CD14-positive monocyte (primary cell): ENCODE measurements around the gene NOPCHAP1. TPM values are rescaled to one million over a fixed set of nuclear protein-coding genes. Genes with fewer than 3 reads are reported as not detected.
A peak's percentile ranks its signal among the peaks of the same experiment; 100 is the strongest.

Source experiments
- DNase-seq, 3 donors: peaks; one replicate each; pipeline ENCODE4 v3.0.0-alpha.2; 2011 to 2022
- H2AFZ ChIP-seq: 2 replicates; pipeline ENCODE4 v1.6.0; 2012; ENCODE audit warnings: mild to moderate bottlenecking, low read depth, low read length, inconsistent platforms; ENCODE audit not compliant: insufficient read depth, poor library complexity, severe bottlenecking
- H3K27ac ChIP-seq, 2 donors: 1 replicate in 1 of 2; 2 replicates in 1 of 2; pipeline ENCODE4 v1.5.1; 2012 to 2013; ENCODE audit warnings: low read length in 2 of 2, control low read depth in 1 of 2, inconsistent platforms in 1 of 2, low read depth in 1 of 2, mild to moderate bottlenecking in 1 of 2
- H3K27me3 ChIP-seq, 2 donors: one replicate each; pipeline versions ENCODE4 v1.6.0 to v1.6.1; 2011 to 2013; ENCODE audit warnings: low read length in 2 of 2; ENCODE audit not compliant: control insufficient read depth in 2 of 2, insufficient read depth in 2 of 2
- H3K36me3 ChIP-seq, 2 donors: replicated peaks in 1 of 2; 1 replicate in 1 of 2; 2 replicates in 1 of 2; pipeline versions ENCODE4 v1.5.1 to v1.6.1; 2012 to 2013; ENCODE audit warnings: low read length in 2 of 2, control low read depth in 1 of 2, inconsistent platforms in 1 of 2, mild to moderate bottlenecking in 1 of 2; ENCODE audit not compliant: insufficient read depth in 2 of 2, control insufficient read depth in 1 of 2
- H3K4me1 ChIP-seq, 2 donors: 1 replicate in 1 of 2; 2 replicates in 1 of 2; pipeline versions ENCODE4 v1.5.1 to v1.6.1; 2012 to 2013; ENCODE audit warnings: low read length in 2 of 2, control low read depth in 1 of 2, inconsistent platforms in 1 of 2, mild to moderate bottlenecking in 1 of 2, moderate library complexity in 1 of 2; ENCODE audit not compliant: insufficient read depth in 2 of 2, control insufficient read depth in 1 of 2
- H3K4me2 ChIP-seq: replicated peaks from 2 replicates; pipeline ENCODE3; 2012; ENCODE audit warnings: low read length, moderate library complexity, mild to moderate bottlenecking; ENCODE audit not compliant: poor library complexity, severe bottlenecking; ENCODE audit errors: extremely low read depth
- H3K4me3 ChIP-seq, 3 experiments: fragments of 200-600 bp in 1 of 3; sonication (generic) in 1 of 3; replicated peaks in 1 of 3; 1 replicate in 2 of 3; 2 replicates in 1 of 3; pipeline ENCODE4 v1.5.1; 2011 to 2013; ENCODE audit warnings: low read length in 3 of 3, mild to moderate bottlenecking in 3 of 3, control low read depth in 2 of 3, low read depth in 2 of 3, inconsistent platforms in 1 of 3, moderate library complexity in 1 of 3
- H3K79me2 ChIP-seq: 2 replicates; pipeline ENCODE4 v1.6.0; 2012; ENCODE audit warnings: mild to moderate bottlenecking, control low read depth, inconsistent platforms, low read length, moderate library complexity; ENCODE audit not compliant: insufficient read depth
- H3K9ac ChIP-seq: 2 replicates; pipeline ENCODE4 v1.6.0; 2017; ENCODE audit warnings: low read length, mild to moderate bottlenecking; ENCODE audit not compliant: insufficient read depth, poor library complexity, severe bottlenecking
- H3K9me3 ChIP-seq, 2 donors: replicated peaks in 1 of 2; 1 replicate in 1 of 2; 2 replicates in 1 of 2; pipeline versions ENCODE4 v1.5.1 to v1.6.1; 2012 to 2013; ENCODE audit warnings: low read length in 2 of 2, control low read depth in 1 of 2; ENCODE audit not compliant: control insufficient read depth in 1 of 2, insufficient read depth in 1 of 2
- H4K20me1 ChIP-seq: 2 replicates; pipeline ENCODE4 v1.6.0; 2012; ENCODE audit warnings: mild to moderate bottlenecking, low read length, control low read depth, moderate library complexity; ENCODE audit not compliant: insufficient read depth
- H3K27ac Mint-ChIP-seq, 7 donors: one replicate each; pipeline ENCODE4 v1.8.0; 2020; ENCODE audit warnings: mild to moderate bottlenecking in 7 of 7, mixed read lengths in 7 of 7, moderate library complexity in 6 of 7, inconsistent platforms in 2 of 7
- H3K27me3 Mint-ChIP-seq, 3 donors: one replicate each; pipeline ENCODE4 v1.8.0; 2021 to 2022; ENCODE audit warnings: low read depth in 3 of 3, mild to moderate bottlenecking in 3 of 3, mixed read lengths in 3 of 3, moderate library complexity in 3 of 3, inconsistent platforms in 1 of 3
- H3K36me3 Mint-ChIP-seq, 2 donors: one replicate each; pipeline ENCODE4 v1.8.0; 2020; ENCODE audit warnings: mixed read lengths in 2 of 2, inconsistent platforms in 1 of 2, mild to moderate bottlenecking in 1 of 2
- H3K4me1 Mint-ChIP-seq: one replicate; pipeline ENCODE4 v1.8.0; 2020; ENCODE audit warnings: mild to moderate bottlenecking, mixed read lengths
- H3K4me3 Mint-ChIP-seq, 2 donors: one replicate each; pipeline ENCODE4 v1.8.0; 2020; ENCODE audit warnings: mild to moderate bottlenecking in 2 of 2, mixed read lengths in 2 of 2, moderate library complexity in 1 of 2
- H3K9me3 Mint-ChIP-seq, 7 donors: one replicate each; pipeline ENCODE4 v1.8.0; 2020 to 2022; ENCODE audit warnings: mixed read lengths in 7 of 7, mild to moderate bottlenecking in 6 of 7, moderate library complexity in 6 of 7, inconsistent platforms in 2 of 7
- WGBS: methylation state at CpG from one replicate; pipeline ENCODE4 v1.1.5; 2013; ENCODE audit warnings: missing lambda C conversion rate; ENCODE audit not compliant: insufficient coverage; 5-methylcytosine and 5-hydroxymethylcytosine counted together
- intact Hi-C, 2 donors: fragments of 100-400 bp; cut with micrococcal nuclease; formaldehyde crosslinking; loops; one replicate each; pipeline versions ENCODE4 v1.15.0 to v1.15.1; 2023
- polyA plus RNA-seq, 3 donors: library from polyadenylated mRNA; depleted of rRNA in 1 of 3; unstranded in 2 of 3; stranded (reverse) in 1 of 3; fragments of 300-500 nt in 2 of 3; fragments of >200 nt in 1 of 3; fragmentation: Illumina TruSeq in 2 of 3; gene quantifications; 1 replicate in 2 of 3; 2 replicates in 1 of 3; pipeline ENCODE4 v1.2.3, GENCODE V29; 2012 to 2021
- TF ChIP-seq, protein P1 (sequence below): fragments of 200-600 bp; IDR thresholded peaks from one replicate; pipeline ENCODE4 v1.8.0; 2022; ENCODE audit warnings: antibody characterized with exemption, mild to moderate bottlenecking

NOPCHAP1 gene
- polyA plus RNA-seq, 3 donors: 2.6 to 14.0 (median 12.0) TPM

DNA sequence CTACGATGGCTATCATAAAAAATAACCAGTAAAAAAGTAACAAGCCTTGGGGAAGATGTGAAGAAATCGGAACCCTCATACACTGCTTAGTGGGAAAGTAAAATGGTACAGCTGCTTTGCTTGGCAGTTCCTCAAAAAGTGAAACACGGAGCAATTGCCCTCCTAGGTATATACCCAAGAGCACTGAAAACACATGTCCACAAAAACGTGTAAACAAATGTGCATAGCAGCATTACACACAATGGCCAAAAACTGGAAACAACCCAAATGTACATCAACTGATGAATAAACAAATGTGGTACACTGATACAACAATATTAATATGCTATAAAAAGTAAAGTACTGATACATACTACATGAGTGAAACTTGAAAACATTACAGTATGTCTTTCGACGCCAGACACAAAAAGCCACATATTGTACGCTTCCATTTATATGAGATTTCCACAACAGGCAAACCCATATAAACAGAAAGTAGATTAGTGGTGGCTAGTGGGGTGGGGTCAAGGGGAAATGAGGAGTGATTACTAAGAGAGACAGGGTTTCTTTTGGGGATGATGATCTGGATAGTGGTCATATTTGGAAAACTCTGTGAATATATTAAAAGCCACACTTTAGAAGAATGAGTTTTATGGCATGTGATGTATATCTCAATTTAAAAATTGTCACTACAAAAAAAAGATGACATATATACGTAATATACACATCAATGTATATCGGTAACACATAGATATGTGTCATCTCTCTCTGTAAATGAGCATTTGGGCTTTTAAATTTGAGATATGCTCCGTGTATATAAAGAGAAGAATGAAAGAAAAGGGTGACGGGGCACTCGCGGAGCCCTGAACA is 29.0 kb upstream of the NOPCHAP1 start:
- Histone ChIP-seq H2AFZ (peak overlapping the region; percentile 86), H3K9me3 (no peaks in the 10 kb centered on the region), H3K9ac (peak overlapping the region; percentile 68), H3K4me1 (peaks cover 10 to 26% of the 10 kb centered on the region in 2 donors), H3K27ac (no peak overlapping the region), H3K4me3 (peak overlapping the region; percentile 33 to 84 (median 79)), H3K4me2 (peak overlapping the region; percentile 95), H3K27me3 (peaks cover 23 to 48% of the 10 kb centered on the region in 2 donors), H3K79me2 (no peaks in the 10 kb centered on the region), H4K20me1 (no peaks in the 10 kb centered on the region), H3K36me3 (no peaks in the 10 kb centered on the region)
- H3K4me3 Mint-ChIP-seq: peak overlapping the region; percentile 83 to 90
- TF ChIP-seq, protein P1, sequence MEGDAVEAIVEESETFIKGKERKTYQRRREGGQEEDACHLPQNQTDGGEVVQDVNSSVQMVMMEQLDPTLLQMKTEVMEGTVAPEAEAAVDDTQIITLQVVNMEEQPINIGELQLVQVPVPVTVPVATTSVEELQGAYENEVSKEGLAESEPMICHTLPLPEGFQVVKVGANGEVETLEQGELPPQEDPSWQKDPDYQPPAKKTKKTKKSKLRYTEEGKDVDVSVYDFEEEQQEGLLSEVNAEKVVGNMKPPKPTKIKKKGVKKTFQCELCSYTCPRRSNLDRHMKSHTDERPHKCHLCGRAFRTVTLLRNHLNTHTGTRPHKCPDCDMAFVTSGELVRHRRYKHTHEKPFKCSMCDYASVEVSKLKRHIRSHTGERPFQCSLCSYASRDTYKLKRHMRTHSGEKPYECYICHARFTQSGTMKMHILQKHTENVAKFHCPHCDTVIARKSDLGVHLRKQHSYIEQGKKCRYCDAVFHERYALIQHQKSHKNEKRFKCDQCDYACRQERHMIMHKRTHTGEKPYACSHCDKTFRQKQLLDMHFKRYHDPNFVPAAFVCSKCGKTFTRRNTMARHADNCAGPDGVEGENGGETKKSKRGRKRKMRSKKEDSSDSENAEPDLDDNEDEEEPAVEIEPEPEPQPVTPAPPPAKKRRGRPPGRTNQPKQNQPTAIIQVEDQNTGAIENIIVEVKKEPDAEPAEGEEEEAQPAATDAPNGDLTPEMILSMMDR: no peak
- peaks cover 2 to 6% of the 10 kb centered on the region in 2 donors for H3K36me3 Mint-ChIP-seq
- no peaks in the 10 kb centered on the region for H3K9me3 Mint-ChIP-seq
- 40% methylated on average over 1 of the region's 13 CpGs for WGBS
- peak overlapping the region in 2 of 7 donors; percentile 36 to 66 for H3K27ac Mint-ChIP-seq
- peaks cover 21% of the 10 kb centered on the region for H3K4me1 Mint-ChIP-seq
- DNase-seq: peak in 1 of 3 donors; percentile 14
- intact Hi-C loops: loop anchor here in 1 of 2 donors (5.0 to 10.0 kb wide), 2 partner anchors 312 to 500 kb away; partner anchors contain the start of gene CHST11
- peaks cover 30 to 55% (median 41%) of the 10 kb centered on the region in 3 donors for H3K27me3 Mint-ChIP-seq

- peak overlapping the region in 1 of 2 donors; percentile 14 for H3K27ac ChIP-seq
- Mint-ChIP-seq H3K4me3 (peak overlapping the region; percentile 83 to 90), H3K27ac (peak overlapping the region in 1 of 7 donors; percentile 66), H3K27me3 (peaks cover 30 to 55% (median 41%) of the 10 kb centered on the region in 3 donors), H3K36me3 (peaks cover 2 to 6% of the 10 kb centered on the region in 2 donors), H3K9me3 (no peaks in the 10 kb centered on the region), H3K4me1 (peaks cover 21% of the 10 kb centered on the region)
- TF ChIP-seq, protein P1: no peak
- H4K20me1 ChIP-seq: no peaks in the 10 kb centered on the region
- DNase-seq: no peak
- H3K9ac ChIP-seq: peak overlapping the region; percentile 68
- peak overlapping the region; percentile 86 for H2AFZ ChIP-seq
- peaks cover 23 to 48% of the 10 kb centered on the region in 2 donors for H3K27me3 ChIP-seq
- WGBS: under 1% methylated on average over 30 of the region's 31 CpGs
- no peaks in the 10 kb centered on the region for H3K9me3 ChIP-seq
- no peaks in the 10 kb centered on the region for H3K36me3 ChIP-seq
- peaks cover 10 to 26% of the 10 kb centered on the region in 2 donors for H3K4me1 ChIP-seq
- intact Hi-C loops: loop anchor here in 1 of 2 donors (5.0 to 10.0 kb wide), 2 partner anchors 313 to 500 kb away; partner anchors contain the start of gene CHST11
- H3K4me2 ChIP-seq: peak overlapping the region; percentile 95
- H3K79me2 ChIP-seq: no peaks in the 10 kb centered on the region
- H3K4me3 ChIP-seq: peak overlapping the region; percentile 77 to 84 (median 79)
Observed at GRCh38 chr12:104957719-104958000, 28.5 kb upstream of the NOPCHAP1 start.
